ENCODE data around the gene RBM33.
A peak's percentile ranks its signal among the peaks of the same experiment; 100 is the strongest.

RBM33 gene

GRCh38 chr7:155640629-155641028, 3.8 kb upstream of the RBM33 start:
- Histone ChIP-seq H3K9ac (ENCODE audit: low read depth, low read length) (no peak overlapping the region), H3K9me3 (ENCODE audit: control insufficient read depth, insufficient read depth, low read length) (peaks cover 32% of the 10 kb centered on the region), H3K36me3 (ENCODE audit: insufficient read depth, low read length) (peaks cover 6% of the 10 kb centered on the region; the same call in 1 of the 2 replicates), H3K4me1 (ENCODE audit: insufficient read depth, low read length) (no peaks in the 10 kb centered on the region)

- H3K9ac ChIP-seq (ENCODE audit: low read depth, low read length): peak overlapping the region; percentile 70
- no peaks in the 10 kb centered on the region for H3K4me1 ChIP-seq (ENCODE audit: insufficient read depth, low read length)
- H3K36me3 ChIP-seq (ENCODE audit: insufficient read depth, low read length): peaks cover 8% of the 10 kb centered on the region; the same call in 1 of the 2 replicates
- peaks cover 15% of the 10 kb centered on the region for H3K9me3 ChIP-seq (ENCODE audit: control insufficient read depth, insufficient read depth, low read length)
These were observed 670 bp upstream of the RBM33 start for GRCh38 chr7:155643804-155644177.

GRCh38 chr7:155644971-155645509, 579 bp downstream of the RBM33 start:
- Histone ChIP-seq H3K9ac (ENCODE audit: low read depth, low read length) (peak overlapping the region; percentile 70), H3K4me1 (ENCODE audit: insufficient read depth, low read length) (no peaks in the 10 kb centered on the region), H3K36me3 (ENCODE audit: insufficient read depth, low read length) (peaks cover 8% of the 10 kb centered on the region; the same call in 1 of the 2 replicates), H3K9me3 (ENCODE audit: control insufficient read depth, insufficient read depth, low read length) (peaks cover 9% of the 10 kb centered on the region)

GRCh38 chr7:155645662-155646061, 1.2 kb downstream of the RBM33 start:
- peaks cover 8% of the 10 kb centered on the region; the same call in 1 of the 2 replicates for H3K36me3 ChIP-seq (ENCODE audit: insufficient read depth, low read length)
- H3K4me1 ChIP-seq (ENCODE audit: insufficient read depth, low read length): no peaks in the 10 kb centered on the region
- peaks cover 9% of the 10 kb centered on the region for H3K9me3 ChIP-seq (ENCODE audit: control insufficient read depth, insufficient read depth, low read length)
- H3K9ac ChIP-seq (ENCODE audit: low read depth, low read length): peak overlapping the region; percentile 70; the same call in 1 of the 2 replicates

GRCh38 chr7:155646669-155647068, 2.2 kb downstream of the RBM33 start:
- H3K9ac ChIP-seq (ENCODE audit: low read depth, low read length): no peak overlapping the region
- peaks cover 9% of the 10 kb centered on the region for H3K9me3 ChIP-seq (ENCODE audit: control insufficient read depth, insufficient read depth, low read length)
- no peaks in the 10 kb centered on the region for H3K4me1 ChIP-seq (ENCODE audit: insufficient read depth, low read length)
- H3K36me3 ChIP-seq (ENCODE audit: insufficient read depth, low read length): peaks cover 7% of the 10 kb centered on the region; the same call in 1 of the 2 replicates

GRCh38 chr7:155647302-155647701, 2.8 kb downstream of the RBM33 start:
- Histone ChIP-seq H3K36me3 (ENCODE audit: insufficient read depth, low read length) (peaks cover 3% of the 10 kb centered on the region; the same call in 1 of the 2 replicates), H3K4me1 (ENCODE audit: insufficient read depth, low read length) (no peaks in the 10 kb centered on the region), H3K9ac (ENCODE audit: low read depth, low read length) (no peak overlapping the region), H3K9me3 (ENCODE audit: control insufficient read depth, insufficient read depth, low read length) (peaks cover 9% of the 10 kb centered on the region)

- Histone ChIP-seq H3K9me3 (ENCODE audit: control insufficient read depth, insufficient read depth, low read length) (peaks cover 9% of the 10 kb centered on the region), H3K9ac (ENCODE audit: low read depth, low read length) (no peak overlapping the region), H3K4me1 (ENCODE audit: insufficient read depth, low read length) (no peaks in the 10 kb centered on the region), H3K36me3 (ENCODE audit: insufficient read depth, low read length) (peaks cover 3% of the 10 kb centered on the region; the same call in 1 of the 2 replicates)
These were observed 3.3 kb downstream of the RBM33 start for GRCh38 chr7:155647734-155648133.

- H3K4me1 ChIP-seq (ENCODE audit: insufficient read depth, low read length): no peaks in the 10 kb centered on the region
- peaks cover 3% of the 10 kb centered on the region; the same call in 1 of the 2 replicates for H3K36me3 ChIP-seq (ENCODE audit: insufficient read depth, low read length)
- no peak overlapping the region for H3K9ac ChIP-seq (ENCODE audit: low read depth, low read length)
- peaks cover 9% of the 10 kb centered on the region for H3K9me3 ChIP-seq (ENCODE audit: control insufficient read depth, insufficient read depth, low read length)
These were observed 4.4 kb downstream of the RBM33 start for GRCh38 chr7:155648752-155649339.

- H3K9me3 ChIP-seq (ENCODE audit: control insufficient read depth, insufficient read depth, low read length): peaks cover 9% of the 10 kb centered on the region
- H3K9ac ChIP-seq (ENCODE audit: low read depth, low read length): no peak overlapping the region
- peaks cover 3% of the 10 kb centered on the region; the same call in 1 of the 2 replicates for H3K36me3 ChIP-seq (ENCODE audit: insufficient read depth, low read length)
- H3K4me1 ChIP-seq (ENCODE audit: insufficient read depth, low read length): no peaks in the 10 kb centered on the region
These were observed 5.1 kb downstream of the RBM33 start for GRCh38 chr7:155649588-155649987.

GRCh38 chr7:155652156-155653114, 8.0 kb downstream of the RBM33 start:
- H3K9me3 ChIP-seq (ENCODE audit: control insufficient read depth, insufficient read depth, low read length): peaks cover 9% of the 10 kb centered on the region
- H3K9ac ChIP-seq (ENCODE audit: low read depth, low read length): no peak overlapping the region
- no peaks in the 10 kb centered on the region for H3K4me1 ChIP-seq (ENCODE audit: insufficient read depth, low read length)
- H3K36me3 ChIP-seq (ENCODE audit: insufficient read depth, low read length): peaks cover 3% of the 10 kb centered on the region; the same call in 1 of the 2 replicates

GRCh38 chr7:155653803-155654202, 9.3 kb downstream of the RBM33 start:
- Histone ChIP-seq H3K9me3 (ENCODE audit: control insufficient read depth, insufficient read depth, low read length) (no peaks in the 10 kb centered on the region; the same call in 1 of the 2 replicates), H3K36me3 (ENCODE audit: insufficient read depth, low read length) (no peaks in the 10 kb centered on the region; the same call in 1 of the 2 replicates), H3K4me1 (ENCODE audit: insufficient read depth, low read length) (no peaks in the 10 kb centered on the region), H3K9ac (ENCODE audit: low read depth, low read length) (no peak overlapping the region)

- H3K4me1 ChIP-seq (ENCODE audit: insufficient read depth, low read length): peaks cover 3% of the 10 kb centered on the region; the same call in 1 of the 2 replicates
- H3K9ac ChIP-seq (ENCODE audit: low read depth, low read length): no peak overlapping the region
- H3K9me3 ChIP-seq (ENCODE audit: control insufficient read depth, insufficient read depth, low read length): no peaks in the 10 kb centered on the region
- H3K36me3 ChIP-seq (ENCODE audit: insufficient read depth, low read length): peaks cover 3% of the 10 kb centered on the region; the same call in 1 of the 2 replicates
These were observed 12.4 kb downstream of the RBM33 start for GRCh38 chr7:155656891-155657290.

GRCh38 chr7:155660059-155660757, 15.7 kb downstream of the RBM33 start:
- no peak overlapping the region for H3K9ac ChIP-seq (ENCODE audit: low read depth, low read length)
- H3K4me1 ChIP-seq (ENCODE audit: insufficient read depth, low read length): peaks cover 3% of the 10 kb centered on the region; the same call in 1 of the 2 replicates
- no peaks in the 10 kb centered on the region for H3K9me3 ChIP-seq (ENCODE audit: control insufficient read depth, insufficient read depth, low read length)
- peaks cover 3% of the 10 kb centered on the region; the same call in 1 of the 2 replicates for H3K36me3 ChIP-seq (ENCODE audit: insufficient read depth, low read length)

GRCh38 chr7:155660758-155661093, 16.3 kb downstream of the RBM33 start:
- Histone ChIP-seq H3K9me3 (ENCODE audit: control insufficient read depth, insufficient read depth, low read length) (no peaks in the 10 kb centered on the region), H3K9ac (ENCODE audit: low read depth, low read length) (no peak overlapping the region), H3K36me3 (ENCODE audit: insufficient read depth, low read length) (peaks cover 3% of the 10 kb centered on the region; the same call in 1 of the 2 replicates), H3K4me1 (ENCODE audit: insufficient read depth, low read length) (peaks cover 3% of the 10 kb centered on the region; the same call in 1 of the 2 replicates)

Data from ES-I3 (cell line).